ENCODE data around the gene CHKA. TPM values are rescaled to one million over a fixed set of nuclear protein-coding genes. Genes with fewer than 3 reads are reported as not detected.

CHKA gene
- polyA plus RNA-seq, 3 donors from 2014 or later = 2.7 to 7.5 (median 4.9) TPM

DNA sequence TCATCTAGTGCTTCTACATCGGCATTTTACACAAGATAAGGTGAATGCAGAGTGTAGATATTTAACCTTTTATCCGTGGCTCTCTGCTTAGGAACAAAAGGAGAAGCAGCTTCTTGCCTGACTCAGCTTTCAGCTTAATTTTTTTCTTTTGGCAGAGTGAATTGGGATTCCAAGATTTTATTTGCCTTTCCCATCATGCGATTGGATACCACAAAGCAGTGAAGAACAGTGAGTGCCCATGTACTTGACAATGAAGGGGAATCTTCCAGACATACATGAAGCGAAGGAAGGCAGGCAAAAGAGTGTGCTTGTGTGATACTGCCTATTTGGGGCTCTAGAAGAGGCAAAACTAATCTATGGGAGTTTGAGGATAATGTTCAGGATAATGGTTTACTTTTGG lies 17.0 kb upstream of the CHKA start:
- Mint-ChIP-seq H3K4me3 (no peak overlapping the region), H3K27ac (no peak overlapping the region), H3K9me3 (no peaks in the 10 kb centered on the region), H3K27me3 (ENCODE audit: low read depth in 3 of 3) (peaks cover 0 to 7% (median 3%) of the 10 kb centered on the region in 3 donors), H3K36me3 (no peaks in the 10 kb centered on the region), H3K4me1 (peaks cover 10 to 15% of the 10 kb centered on the region in 2 donors)
- DNase-seq = no peak

DNA sequence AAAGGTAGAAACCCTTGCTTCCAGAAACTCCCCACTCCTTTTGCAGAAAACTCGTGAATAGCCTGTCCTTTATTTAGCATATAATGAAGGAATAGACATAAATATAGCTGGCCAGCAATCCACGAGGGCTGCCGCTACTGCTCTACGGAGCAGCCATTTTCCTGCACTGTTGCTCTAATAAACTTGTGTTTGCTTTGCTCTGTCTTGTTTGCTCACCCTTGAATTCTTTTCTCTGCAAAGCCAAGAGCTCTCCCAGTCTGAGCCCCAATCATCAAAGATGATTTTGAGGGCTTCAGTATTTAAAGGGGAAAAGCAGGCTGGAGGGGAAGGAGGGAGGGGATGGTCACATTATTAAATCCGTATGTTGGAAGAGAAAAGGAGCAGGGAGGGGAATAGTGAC lies 16.6 kb upstream of the CHKA start:
- peaks cover 10 to 11% of the 10 kb centered on the region in 2 donors for H3K4me1 Mint-ChIP-seq
- peaks cover 0 to 7% (median 3%) of the 10 kb centered on the region in 3 donors for H3K27me3 Mint-ChIP-seq (ENCODE audit: low read depth in 3 of 3)
- DNase-seq = no peak
- H3K9me3 Mint-ChIP-seq = peaks cover 0 to under 1% (median under 1%) of the 10 kb centered on the region in 6 donors
- H3K27ac Mint-ChIP-seq = no peak overlapping the region
- H3K4me3 Mint-ChIP-seq = no peak overlapping the region
- no peaks in the 10 kb centered on the region for H3K36me3 Mint-ChIP-seq

DNA sequence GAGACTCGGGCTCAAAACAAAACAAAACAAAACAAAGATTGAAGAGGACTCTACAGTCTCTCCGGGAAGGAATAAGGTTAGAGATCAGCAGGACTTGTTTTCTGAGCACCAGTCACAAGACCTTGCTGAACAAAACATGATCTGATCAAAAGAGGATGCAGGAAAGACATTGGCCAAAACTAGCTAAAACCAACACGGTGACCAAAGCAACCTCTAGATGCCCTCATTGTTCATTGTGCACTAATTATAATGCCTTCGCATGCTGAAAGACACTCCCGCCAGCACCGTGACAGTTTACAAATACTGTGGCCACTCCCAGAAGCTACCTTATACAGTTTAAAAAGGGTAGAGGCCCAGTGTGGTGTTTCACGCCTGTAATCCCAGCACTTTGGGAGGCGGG lies 15.7 kb upstream of the CHKA start:
- H3K9me3 Mint-ChIP-seq = peaks cover 0 to 4% (median 1%) of the 10 kb centered on the region in 6 donors
- H3K27me3 Mint-ChIP-seq (ENCODE audit: low read depth in 3 of 3) = peaks cover 0 to 10% (median 2%) of the 10 kb centered on the region in 3 donors
- H3K27ac Mint-ChIP-seq = no peak overlapping the region
- H3K36me3 Mint-ChIP-seq = no peaks in the 10 kb centered on the region
- no peak for DNase-seq
- peaks cover 4 to 5% of the 10 kb centered on the region in 2 donors for H3K4me1 Mint-ChIP-seq
- H3K4me3 Mint-ChIP-seq = no peak overlapping the region

DNA sequence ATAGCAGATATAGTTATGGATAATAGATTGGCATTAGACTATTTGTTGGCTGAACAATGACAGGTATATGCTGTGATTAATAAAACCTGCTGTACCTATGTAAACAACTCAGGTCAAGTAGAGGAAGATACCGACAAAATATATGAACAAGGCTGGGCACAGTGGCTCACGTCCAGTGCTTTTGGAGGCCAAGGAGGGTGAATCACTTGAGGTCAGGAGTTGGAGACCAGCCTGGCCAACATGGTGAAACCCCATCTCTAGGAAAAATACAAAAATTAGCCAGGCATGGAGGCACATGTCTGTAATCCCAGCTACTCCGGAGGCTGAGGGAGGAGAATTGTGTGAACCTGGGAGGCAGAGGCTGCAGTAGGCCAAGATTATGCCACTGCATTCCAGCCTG lies 14.0 kb upstream of the CHKA start:
- no peaks in the 10 kb centered on the region for H3K36me3 Mint-ChIP-seq
- no peak overlapping the region for H3K27ac Mint-ChIP-seq
- no peak for DNase-seq
- no peak overlapping the region for H3K4me3 Mint-ChIP-seq
- H3K27me3 Mint-ChIP-seq (ENCODE audit: low read depth in 3 of 3) = peaks cover 0 to 8% (median 2%) of the 10 kb centered on the region in 3 donors
- no peaks in the 10 kb centered on the region for H3K4me1 Mint-ChIP-seq
- H3K9me3 Mint-ChIP-seq = peaks cover 0 to 4% (median 1%) of the 10 kb centered on the region in 6 donors

DNA sequence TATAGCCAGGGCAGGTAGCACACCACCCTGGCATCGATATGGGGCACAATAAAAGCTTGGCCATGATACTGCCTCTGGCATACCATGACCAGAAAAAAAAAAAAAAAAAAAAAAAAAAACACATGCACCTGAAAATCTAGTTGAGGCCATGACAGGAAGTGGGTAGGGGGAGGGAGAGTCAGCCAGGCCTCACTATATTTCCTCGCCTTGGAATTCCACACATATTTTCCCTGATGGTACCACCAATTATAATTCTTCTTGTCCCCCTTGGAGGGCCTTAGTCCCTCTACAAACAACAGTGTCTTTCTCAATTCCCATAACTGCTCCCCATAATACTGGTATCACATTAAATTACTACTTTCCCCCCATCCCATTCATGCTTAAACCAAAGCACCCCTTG lies 12.6 kb upstream of the CHKA start:
- peaks cover 0 to 4% (median 0%) of the 10 kb centered on the region in 3 donors for H3K36me3 Mint-ChIP-seq
- H3K4me3 Mint-ChIP-seq = no peak overlapping the region
- H3K9me3 Mint-ChIP-seq = peaks cover 0 to 4% (median 1%) of the 10 kb centered on the region in 6 donors
- peaks cover 2 to 12% (median 4%) of the 10 kb centered on the region in 3 donors for H3K27me3 Mint-ChIP-seq (ENCODE audit: low read depth in 3 of 3)
- no peak for DNase-seq
- no peak overlapping the region for H3K27ac Mint-ChIP-seq
- H3K4me1 Mint-ChIP-seq = no peaks in the 10 kb centered on the region

DNA sequence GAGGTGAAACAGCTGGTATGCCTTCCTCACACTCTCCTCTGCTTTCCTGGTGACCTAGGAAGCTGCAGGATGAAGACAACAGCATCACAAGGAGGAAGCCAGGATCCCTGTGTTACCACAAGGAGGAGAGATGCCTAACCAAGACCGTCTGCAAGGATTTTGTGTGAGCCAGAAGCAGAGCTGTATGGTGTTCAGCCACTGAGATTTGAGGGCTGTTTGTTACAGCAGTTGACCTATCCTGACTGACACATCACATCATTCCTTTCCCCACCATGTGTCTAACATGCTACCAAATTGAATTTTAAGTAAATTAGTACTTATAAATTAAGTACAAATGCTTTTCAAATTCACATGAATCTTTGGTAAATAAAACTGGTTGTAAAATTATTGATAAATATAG lies 8.9 kb upstream of the CHKA start:
- H3K9me3 Mint-ChIP-seq = peaks cover 0 to 4% (median 1%) of the 10 kb centered on the region in 6 donors
- no peaks in the 10 kb centered on the region for H3K4me1 Mint-ChIP-seq
- H3K27ac Mint-ChIP-seq = no peak overlapping the region
- peaks cover 2 to 10% (median 9%) of the 10 kb centered on the region in 3 donors for H3K27me3 Mint-ChIP-seq (ENCODE audit: low read depth in 3 of 3)
- peaks cover 0 to 4% (median 0%) of the 10 kb centered on the region in 3 donors for H3K36me3 Mint-ChIP-seq
- DNase-seq = no peak
- no peak overlapping the region for H3K4me3 Mint-ChIP-seq

DNA sequence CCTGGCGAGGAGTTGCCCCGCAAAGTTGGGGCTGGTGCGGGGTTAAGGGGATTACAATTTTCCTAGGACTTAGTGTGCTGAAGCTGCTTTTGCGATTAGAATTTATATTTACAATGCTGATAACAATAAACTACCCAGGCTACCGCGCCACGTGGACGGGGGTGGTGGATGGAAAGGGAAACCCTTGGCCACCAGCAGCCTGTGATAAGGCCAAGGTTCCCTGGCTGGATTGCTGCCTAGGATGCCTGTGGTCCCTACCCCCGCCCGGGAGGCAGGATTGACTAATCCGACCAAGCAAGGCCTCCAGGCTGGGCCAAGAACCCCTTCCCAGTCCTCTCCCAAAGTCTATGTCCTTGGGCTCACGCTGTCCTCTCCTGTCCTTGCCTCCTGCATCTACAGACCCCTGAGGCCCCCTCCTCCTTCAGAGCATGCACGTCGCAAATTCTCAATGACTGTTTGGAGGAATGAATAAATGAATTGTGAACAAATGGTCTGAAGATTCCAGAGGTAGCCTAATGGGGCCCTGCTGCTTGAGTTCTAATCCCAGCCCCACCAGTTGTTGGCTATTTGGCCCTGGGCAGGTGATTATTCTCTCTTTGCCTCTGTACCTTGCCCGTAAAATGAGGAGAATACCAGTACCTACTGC lies 7.6 kb upstream of the CHKA start:
- H3K4me3 Mint-ChIP-seq = peak overlapping the region in 1 of 5 donors; percentile 20
- peaks cover 2 to 11% (median 9%) of the 10 kb centered on the region in 3 donors for H3K27me3 Mint-ChIP-seq (ENCODE audit: low read depth in 3 of 3)
- no peak for DNase-seq
- peaks cover 0 to 4% (median 1%) of the 10 kb centered on the region in 6 donors for H3K9me3 Mint-ChIP-seq
- peaks cover 0 to 4% (median 0%) of the 10 kb centered on the region in 3 donors for H3K36me3 Mint-ChIP-seq
- H3K27ac Mint-ChIP-seq = no peak overlapping the region
- H3K4me1 Mint-ChIP-seq = no peaks in the 10 kb centered on the region

DNA sequence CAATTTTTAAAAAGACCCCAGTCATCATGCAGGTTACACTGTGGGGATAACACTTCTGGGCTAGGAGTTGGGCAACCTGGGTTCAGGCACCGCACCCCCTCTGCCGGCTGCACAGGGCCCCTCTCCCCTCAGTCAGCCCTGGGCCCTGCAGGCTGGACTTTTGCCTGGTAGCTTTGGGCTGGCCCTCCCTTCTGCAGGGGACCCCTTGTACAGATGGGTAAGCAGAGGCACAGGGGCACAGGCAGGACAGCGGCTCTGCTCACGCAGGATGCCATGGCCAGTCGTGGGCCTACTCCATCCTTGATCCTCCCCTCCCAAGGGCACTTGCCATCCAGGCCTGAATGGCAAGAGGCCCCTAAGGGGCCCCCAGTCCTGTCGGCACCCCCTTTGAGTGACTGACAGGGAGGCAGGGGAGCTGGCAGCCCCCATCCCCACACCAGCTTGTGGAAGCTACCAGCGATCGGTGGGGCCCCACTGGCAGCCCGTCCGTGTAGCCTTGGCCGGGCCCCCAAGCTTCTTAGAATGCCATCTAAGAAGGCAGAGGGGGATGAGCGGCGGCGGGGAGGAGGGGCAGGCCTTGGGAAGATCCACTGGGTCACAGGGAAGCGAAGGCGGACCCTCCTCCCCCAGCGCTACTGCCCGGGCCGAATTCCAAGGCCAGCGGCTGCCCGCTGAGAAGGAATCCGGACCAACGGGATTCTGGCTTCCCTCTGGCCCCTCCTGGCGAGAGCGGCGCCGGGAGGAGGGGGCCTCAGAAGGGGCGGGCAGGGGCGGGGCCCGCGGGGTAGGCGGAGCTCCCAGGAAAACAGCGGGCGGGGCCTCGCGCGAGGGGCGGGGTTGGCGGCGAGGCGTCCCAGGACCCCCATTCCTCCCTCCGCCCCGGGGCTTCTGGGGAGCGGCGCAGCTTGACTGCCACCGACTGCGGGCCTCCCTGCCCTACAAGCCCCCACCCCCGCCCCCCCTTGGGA lies 6.8 kb upstream of the CHKA start:
- Mint-ChIP-seq H3K9me3 (peaks cover 0 to 4% (median 1%) of the 10 kb centered on the region in 6 donors), H3K27me3 (ENCODE audit: low read depth in 3 of 3) (peaks cover 4 to 12% (median 9%) of the 10 kb centered on the region in 3 donors), H3K4me3 (no peak overlapping the region), H3K36me3 (peaks cover 0 to 4% (median 0%) of the 10 kb centered on the region in 3 donors), H3K4me1 (no peaks in the 10 kb centered on the region), H3K27ac (no peak overlapping the region)
- no peak for DNase-seq

DNA sequence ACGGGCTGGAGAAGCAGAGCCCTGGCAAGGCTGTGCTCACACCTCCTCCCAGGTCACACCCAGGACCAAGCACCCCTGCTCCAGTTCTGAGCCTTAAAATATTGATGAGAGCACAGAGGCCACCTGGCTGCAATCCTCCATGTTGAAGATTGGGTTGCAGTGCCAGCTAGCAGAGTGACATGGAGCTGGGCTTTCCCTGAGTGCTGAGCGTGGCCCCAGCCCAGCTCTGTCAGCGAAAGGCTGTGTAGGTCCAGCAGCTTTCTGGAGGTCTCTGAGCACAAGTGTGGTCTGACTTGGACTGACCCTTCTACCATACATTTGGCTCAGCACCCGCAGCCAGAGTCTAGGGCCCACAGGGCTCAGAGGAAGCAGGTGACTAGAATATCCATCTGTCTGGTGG lies 4.0 kb upstream of the CHKA start:
- no peak for DNase-seq
- Mint-ChIP-seq H3K9me3 (no peaks in the 10 kb centered on the region), H3K27ac (no peak overlapping the region), H3K4me3 (no peak overlapping the region), H3K27me3 (ENCODE audit: low read depth in 3 of 3) (peaks cover 12 to 18% (median 15%) of the 10 kb centered on the region in 3 donors), H3K4me1 (peaks cover 3 to 8% of the 10 kb centered on the region in 2 donors), H3K36me3 (peaks cover 0 to 4% (median 0%) of the 10 kb centered on the region in 3 donors)

DNA sequence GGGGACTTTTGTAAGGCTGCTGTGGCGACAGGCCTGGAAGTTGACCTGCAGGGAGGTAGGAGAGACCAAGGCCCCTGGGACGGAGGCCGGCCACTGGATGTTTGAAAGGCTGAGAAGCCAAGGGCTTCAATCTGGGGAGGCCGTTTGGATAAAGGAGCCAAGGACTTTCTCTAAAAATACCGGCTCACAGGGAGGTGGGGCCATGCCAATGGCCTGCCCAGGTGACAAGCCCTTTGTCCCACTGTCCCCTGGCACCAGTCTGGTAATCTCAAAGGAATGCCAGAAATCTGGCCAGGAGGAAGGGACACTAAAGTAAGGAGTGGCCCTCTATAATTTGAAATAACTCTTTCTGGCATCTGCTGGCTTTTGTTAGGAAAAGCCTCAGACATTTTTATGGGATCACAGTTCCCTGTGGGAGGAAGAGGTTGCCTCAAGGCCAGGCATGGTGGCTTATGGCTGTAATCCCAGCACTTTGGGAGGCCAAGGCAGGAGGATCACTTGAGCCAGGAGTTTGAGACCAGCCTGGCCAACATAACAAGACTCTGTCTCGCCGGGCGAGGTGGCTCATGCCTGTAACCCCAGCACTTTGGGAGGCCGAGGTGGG lies 1.9 kb upstream of the CHKA start:
- Mint-ChIP-seq H3K4me1 (peaks cover 12 to 18% of the 10 kb centered on the region in 2 donors), H3K9me3 (no peaks in the 10 kb centered on the region), H3K36me3 (peaks cover 0 to 3% (median 0%) of the 10 kb centered on the region in 3 donors), H3K4me3 (peak overlapping the region; percentile 24 to 56 (median 49)), H3K27ac (peak overlapping the region in 2 of 6 donors; percentile 36 to 74), H3K27me3 (ENCODE audit: low read depth in 3 of 3) (peaks cover 10 to 27% (median 14%) of the 10 kb centered on the region in 3 donors)
- DNase-seq = no peak

DNA sequence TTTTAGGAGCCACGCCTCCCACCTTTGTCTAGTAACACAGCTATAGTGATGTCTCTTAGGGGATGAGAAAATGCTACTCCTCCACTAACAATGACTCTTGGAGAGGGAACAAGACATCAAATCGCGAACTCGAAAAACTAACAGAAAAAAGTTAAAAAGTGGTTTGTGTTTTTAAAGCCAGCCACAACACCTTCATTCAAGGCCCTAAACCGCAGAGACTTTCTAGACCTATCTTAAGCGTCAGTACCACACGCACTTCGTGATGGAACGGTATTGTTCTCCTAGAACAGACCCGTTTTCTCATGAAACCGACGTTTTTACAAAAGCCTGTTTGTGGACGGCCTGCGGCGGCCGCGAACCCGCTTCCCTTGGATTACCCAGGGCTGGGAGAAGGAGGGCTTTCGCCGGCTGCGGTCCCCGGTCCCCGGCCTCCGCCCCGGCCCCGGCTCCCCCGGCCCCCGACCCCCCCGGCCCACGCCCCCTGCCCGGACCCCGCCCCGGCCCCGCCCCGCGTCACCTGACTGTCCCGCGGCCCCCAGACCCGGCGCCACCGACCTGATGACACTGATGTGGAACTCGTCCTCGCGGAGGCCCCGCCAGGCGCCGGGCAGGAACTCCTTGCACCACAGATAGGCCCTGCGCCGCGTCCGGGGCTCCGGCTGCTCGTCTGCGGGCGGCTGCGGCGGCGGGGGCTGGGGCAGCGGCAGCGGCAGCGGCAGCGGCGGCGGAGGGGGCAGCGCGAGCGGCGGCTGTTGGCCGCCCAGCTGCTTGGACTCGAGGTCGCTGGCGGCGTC lies 718 bp downstream of the CHKA start:
- Mint-ChIP-seq H3K4me3 (peak overlapping the region; percentile 74 to 93 (median 86)), H3K9me3 (no peaks in the 10 kb centered on the region), H3K27ac (peak overlapping the region; percentile 62 to 95 (median 86)), H3K27me3 (ENCODE audit: low read depth in 3 of 3) (peaks cover 8 to 27% (median 14%) of the 10 kb centered on the region in 3 donors), H3K4me1 (peaks cover 12 to 18% of the 10 kb centered on the region in 2 donors), H3K36me3 (peaks cover 0 to 3% (median 0%) of the 10 kb centered on the region in 3 donors)
- DNase-seq = peak; percentile 67 to 73 (median 67)

DNA sequence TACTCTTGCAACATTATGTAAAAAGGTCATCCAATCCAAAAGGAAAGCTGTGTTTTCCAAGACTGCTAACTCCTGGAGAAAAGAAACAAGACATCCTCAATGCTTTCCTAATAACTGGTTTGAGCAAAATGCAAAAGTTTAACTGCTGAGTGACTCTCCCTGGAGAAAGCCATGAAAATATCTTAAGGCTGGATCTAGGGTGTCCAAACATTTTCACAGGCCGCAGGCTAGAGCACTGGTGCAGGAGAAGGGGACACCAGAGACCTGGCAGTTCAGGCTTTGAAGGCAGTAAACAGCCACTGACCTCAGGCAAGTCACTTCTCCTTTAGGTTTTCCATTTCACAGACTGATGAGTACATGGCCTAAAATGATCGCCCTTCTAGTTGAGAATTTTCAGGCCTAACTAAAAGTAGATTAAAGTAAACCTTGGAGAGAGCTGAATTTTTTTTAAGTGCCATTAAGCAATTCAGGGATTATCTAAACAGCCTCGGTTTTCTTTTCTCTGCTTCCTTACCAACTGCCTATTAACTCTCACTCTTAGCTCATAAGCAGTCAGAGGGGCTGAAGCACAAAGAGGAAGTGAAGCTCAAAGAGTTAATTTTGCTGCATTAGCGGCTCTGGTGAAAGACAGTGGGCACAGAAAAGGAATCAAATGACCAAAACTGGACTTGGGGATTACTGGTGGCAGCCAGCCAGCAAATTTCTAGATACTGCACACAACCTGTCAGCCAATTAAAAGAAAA lies 2.3 kb downstream of the CHKA start:
- Mint-ChIP-seq H3K27ac (peak overlapping the region in 3 of 6 donors; percentile 16 to 53 (median 49)), H3K4me3 (peak overlapping the region; percentile 27 to 59 (median 41)), H3K4me1 (peaks cover 12 to 18% of the 10 kb centered on the region in 2 donors), H3K36me3 (peaks cover 0 to 3% (median 0%) of the 10 kb centered on the region in 3 donors), H3K27me3 (ENCODE audit: low read depth in 3 of 3) (peaks cover 8 to 25% (median 13%) of the 10 kb centered on the region in 3 donors), H3K9me3 (no peaks in the 10 kb centered on the region)
- DNase-seq = no peak

All from immature natural killer cell (primary cell).